GM19238 (cell line): ENCODE measurements around the gene DIAPH2.
"Not testable (repeated sequence)": the region's sequence is repeated elsewhere in the genome, so short reads cannot be mapped to it uniquely, and the experiment has no call there.

Experiments
- DNase-seq: peaks from one replicate; pipeline ENCODE4 v3.0.0; 2011; ENCODE audit warnings: low spot score; ENCODE audit not compliant: insufficient read length

Gene DIAPH2

GRCh38 chrX:96684339-96685209, at the start of gene DIAPH2:
TSS of gene DIAPH2 (plus strand) at chrX:96684842.
- peak; percentile 13 for DNase-seq

DNA sequence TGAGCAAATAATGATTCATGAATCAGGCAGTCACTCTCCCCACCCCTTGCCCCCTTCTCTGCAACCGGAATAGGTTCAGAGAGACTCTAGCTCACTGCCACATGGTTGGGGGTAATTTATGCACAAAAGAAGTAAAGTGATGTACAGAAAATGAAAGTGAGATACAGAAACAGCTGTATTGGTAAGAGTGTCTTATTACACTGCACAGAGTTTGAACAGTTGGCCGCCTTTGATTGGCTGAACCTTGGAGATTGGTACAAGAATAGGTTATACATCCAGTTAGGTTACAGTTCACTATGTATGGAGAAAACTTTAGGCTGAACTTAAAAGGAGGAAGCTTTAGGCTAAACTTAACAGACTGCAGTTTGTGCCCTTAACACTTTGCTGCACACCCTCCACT, 34.6 kb upstream of the DIAPH2 start:
- no peak for DNase-seq

DNA sequence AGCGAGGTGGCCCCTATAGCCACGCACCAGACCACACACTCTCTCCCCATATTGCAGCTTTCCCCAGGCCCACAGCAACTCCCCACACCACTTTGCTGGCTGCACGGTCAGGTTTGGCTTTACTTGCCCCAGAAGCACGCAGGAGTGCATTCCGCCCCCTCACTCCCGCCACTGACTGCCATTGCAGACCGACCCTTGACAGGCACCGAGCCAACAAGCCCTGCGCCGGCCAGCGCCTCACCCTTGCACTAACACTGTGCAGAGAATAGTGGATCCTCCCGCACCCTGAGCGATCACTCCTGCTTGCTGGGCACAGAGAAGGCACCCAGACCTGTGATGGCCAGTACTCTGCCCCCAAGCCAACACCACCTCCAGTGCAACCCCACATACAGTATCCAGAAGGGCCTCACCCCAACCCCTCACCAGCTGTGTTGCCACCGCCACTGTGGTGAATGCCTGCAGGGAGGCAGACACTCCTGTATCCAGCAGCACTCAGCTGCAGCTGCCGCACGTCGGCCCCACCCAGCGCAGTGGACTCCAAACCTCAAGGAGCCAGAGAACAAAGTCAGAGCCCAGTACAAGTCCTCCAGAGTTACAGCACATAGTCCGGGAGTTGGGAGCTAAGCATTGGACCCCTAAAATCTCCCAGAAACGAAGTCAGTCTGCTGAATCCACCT, 28.6 kb upstream of the DIAPH2 start:
- no peak for DNase-seq

- DNase-seq, result no peak
Measured at GRCh38 chrX:96682516-96682915, 2.1 kb upstream of the DIAPH2 start.

DNA sequence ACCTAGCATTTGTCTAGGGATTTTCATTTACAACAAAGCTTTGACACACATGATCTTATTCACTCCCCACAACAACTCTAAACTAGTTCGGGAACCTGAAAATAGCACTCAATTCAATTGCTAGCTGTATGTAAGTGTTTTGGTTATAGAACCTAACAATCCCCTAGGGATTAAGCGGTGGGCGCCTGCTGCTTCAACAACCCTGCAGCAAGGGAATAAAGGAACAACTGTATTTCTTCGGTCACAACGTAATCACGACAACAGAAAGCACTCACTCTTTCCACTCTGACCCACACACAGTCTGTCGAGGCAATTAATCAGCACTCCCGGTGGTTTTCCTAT, 674 bp upstream of the DIAPH2 start:
- no peak for DNase-seq

DNA sequence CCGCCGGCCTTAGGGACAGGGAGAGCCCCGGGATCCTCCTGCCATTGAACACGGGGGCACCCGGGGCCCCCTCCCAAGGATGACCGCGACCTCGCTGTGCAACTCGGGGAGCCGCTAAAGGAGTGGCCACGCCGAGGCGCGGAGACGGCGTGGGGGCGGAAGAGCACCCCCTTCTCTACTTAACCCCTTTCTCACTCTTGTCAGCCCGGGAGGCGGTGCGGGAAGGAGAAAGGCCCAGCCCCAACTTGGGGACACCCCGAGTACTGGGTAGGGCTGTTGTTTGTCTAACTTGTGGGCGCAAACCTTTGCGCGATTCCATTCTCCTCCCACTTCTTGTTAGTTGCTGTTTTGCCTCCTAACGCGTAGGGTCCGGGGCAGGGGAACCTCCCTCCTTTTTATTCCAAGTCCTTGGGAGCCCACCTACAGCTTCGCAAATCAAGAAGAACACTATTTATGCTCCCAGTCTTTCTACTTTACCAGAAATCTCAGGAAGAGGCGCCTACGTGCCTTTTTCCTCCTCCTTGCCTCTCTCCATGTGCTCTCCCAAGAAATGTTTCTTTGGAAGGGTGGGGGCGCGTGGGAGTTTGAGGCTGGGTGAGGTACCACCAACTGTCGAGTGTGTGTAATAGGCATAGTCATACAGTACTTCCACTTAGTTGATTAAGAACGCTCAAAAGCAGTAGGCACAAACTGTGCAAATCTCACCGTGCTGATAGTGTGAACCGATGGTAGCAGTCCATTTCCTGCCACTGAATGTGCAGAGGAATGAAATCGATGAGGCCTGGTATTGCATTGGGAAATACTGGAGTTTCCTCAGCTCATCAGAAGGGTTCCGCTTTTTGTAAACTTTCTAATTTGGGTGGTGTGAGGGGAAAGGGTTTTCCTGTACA, 813 bp downstream of the DIAPH2 start:
- no peak for DNase-seq

DNA sequence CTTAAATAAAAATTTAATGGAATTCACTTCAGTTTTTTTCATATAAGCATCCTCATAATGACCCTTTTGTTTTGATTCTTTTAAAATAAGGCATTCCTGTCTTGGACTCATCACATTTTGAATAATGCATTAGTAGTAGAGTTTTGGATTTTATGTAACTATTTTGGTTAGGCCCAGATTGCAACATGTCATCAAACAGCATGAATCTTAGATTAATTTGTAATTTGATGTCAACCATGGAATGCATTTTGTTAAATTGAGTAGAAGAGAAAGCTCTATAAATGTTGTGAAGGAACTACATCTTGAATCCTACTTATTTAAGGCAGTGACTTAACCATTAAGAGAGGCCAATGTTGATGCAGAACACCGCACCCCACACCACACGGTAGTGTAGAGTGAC, 3.1 kb downstream of the DIAPH2 start:
- no peak for DNase-seq

DNA sequence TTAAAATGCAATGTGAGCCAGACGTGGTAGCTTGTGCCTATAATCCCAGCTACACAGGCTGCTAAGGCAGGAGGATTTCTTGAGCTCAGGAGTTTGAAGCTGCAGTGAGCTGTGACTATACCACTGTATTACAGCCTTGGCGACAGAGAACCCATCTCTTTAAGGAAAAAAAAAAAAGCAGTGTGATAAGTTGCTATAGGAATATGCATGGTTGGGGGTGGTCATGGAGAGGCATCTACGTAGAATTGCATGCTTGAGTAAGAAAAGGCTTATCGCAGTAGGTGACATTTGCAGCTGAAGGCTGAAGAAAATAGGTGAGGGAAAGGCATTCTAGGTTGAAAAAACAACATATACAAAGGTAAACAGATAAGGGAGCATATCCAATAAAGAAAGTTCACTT, 4.1 kb downstream of the DIAPH2 start:
- no peak for DNase-seq

GRCh38 chrX:96689991-96690390, 5.3 kb downstream of the DIAPH2 start:
- no peak for DNase-seq

DNA sequence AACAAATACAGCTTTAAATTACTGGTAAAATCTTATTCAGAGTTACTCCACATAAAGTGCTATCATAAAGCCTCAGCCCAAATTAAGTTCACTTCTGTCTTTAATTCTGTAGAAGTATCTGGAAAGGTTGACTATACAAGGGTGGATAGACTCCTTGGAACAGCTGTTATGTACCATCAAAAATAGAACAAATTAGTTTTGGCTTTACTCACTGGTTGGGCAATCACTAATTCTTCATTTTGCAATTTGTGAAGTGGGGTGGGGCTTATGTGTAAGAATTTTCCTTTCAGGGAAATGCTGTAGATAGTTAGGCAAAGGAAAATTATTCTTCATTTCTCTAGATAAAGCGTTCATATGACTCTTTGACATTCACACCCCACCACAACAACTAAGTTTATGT, 7.8 kb downstream of the DIAPH2 start:
- DNase-seq, result no peak

DNA sequence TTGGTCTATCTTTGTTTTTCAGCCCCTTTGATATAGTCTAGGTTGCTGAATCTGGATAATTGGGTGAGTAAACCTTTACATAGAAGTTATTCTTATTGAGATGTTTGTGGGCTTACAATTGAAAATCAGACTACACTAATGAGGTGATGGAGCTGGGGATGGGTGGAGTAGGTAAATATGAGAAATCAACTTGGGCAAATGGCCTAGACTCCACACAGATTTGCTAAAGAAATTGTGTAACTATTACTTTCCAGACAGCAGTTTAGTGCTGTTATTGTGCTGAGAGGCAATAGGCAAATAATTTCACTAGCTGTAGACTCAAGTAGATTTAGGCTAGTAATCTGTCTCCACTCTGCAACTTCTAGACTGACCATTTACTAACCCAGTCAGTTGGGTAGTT, 8.2 kb downstream of the DIAPH2 start:
- no peak for DNase-seq

GRCh38 chrX:96693407-96693806, 8.8 kb downstream of the DIAPH2 start:
- DNase-seq, result no peak

DNA sequence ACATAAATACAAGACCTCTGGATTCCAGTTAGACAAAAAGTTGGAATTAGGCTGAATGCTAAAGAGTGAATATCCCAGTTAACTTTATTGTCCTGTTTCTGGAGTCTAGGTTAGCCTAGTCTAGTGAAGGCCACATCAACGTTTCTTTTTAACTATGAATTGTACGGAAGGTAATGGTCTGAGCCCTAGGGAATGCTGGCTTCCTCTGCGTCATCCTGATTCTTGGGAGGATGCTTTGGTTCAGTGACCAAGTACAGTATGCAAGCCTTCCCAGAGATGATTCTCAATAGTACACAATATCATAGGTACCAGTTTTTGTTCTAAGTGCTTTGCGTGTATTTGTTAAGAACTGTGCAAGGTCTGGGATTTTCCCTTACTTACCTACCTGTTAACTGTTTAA, 11.8 kb downstream of the DIAPH2 start:
- no peak for DNase-seq

- no peak for DNase-seq
Measured at GRCh38 chrX:96700625-96701024, 16.0 kb downstream of the DIAPH2 start.

DNA sequence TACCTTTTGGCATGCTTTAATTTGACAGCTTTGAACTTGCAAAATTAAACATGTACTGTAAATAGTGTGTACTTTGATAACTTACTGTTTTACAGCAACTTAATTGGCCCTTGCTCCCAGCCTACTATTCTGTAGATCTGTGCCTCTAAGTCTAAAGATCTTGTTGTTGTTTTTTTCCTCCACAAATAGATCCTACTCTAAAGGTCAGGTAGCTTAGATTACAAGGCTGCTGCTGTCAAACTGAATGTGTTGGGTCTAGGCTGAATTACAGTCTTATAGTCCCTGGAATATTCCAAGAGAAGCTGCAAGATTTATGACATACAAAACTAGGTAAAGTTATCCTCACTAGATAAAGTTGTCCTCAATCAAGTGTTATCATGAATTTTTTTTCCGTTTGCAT, 18.7 kb downstream of the DIAPH2 start:
- DNase-seq, result no peak

DNA sequence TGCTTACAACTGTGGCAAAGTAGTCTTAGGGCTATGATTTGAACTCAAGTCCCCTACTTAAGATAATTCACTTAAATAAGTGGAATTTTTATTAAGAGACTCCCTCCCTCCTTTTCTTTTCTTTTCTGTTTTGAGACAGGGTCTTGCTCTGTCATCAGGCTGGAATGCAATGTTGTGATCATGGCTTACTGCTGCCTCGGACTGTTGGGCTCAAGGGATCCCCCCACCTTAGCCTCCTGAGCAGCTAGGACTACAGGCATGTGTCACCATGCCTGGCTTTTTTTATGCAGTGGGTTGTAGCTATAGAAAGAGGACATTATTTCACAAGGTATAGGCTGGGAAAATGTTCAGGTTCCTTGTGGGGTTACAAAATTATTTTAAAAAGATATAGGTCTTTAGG, 19.2 kb downstream of the DIAPH2 start:
- no peak for DNase-seq

DNA sequence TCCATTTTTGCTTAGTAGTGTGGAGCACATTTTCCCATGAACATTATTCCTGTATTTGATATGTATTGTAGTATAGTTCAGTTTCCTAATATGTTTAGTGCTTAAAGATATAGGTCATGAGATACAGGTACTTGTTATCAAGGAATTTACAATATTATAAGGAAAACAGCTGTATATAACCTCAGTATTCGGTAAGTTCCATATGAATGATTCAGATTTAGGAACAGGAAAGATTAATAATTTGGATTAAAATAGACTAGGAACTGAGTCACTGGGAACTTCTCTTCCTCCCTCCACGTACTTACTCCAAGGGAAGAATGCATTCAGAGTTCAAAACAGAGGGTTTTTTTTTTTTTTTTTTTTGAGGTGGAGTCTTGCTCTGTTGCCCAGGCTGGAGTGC, 20.0 kb downstream of the DIAPH2 start:
- DNase-seq, result no peak

- no peak for DNase-seq
Measured at GRCh38 chrX:96705905-96706304, 21.3 kb downstream of the DIAPH2 start.

DNA sequence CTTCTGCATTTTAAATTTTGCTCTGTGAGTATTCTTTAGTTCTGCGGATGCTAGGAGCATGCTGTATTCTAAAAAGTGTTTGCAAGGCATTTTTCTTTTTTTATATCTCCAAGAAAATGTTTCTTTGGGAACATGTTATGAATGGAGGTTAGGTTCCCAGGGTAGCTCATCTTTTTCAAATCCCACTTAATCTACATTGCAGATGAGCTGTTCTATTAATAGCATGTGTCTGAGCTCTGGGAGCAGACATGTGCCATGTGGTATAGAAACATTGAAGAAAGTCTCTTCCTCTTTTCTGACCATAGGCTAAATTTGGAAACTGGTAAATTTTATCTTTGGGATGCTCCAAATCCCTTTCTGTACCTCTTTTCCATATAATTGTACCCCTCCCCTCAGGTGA, 23.2 kb downstream of the DIAPH2 start:
- DNase-seq, result no peak

- no peak for DNase-seq
Measured at GRCh38 chrX:96710031-96710430, 25.4 kb downstream of the DIAPH2 start.

- DNase-seq, result no peak
Measured at GRCh38 chrX:96713303-96713702, 28.7 kb downstream of the DIAPH2 start.

DNA sequence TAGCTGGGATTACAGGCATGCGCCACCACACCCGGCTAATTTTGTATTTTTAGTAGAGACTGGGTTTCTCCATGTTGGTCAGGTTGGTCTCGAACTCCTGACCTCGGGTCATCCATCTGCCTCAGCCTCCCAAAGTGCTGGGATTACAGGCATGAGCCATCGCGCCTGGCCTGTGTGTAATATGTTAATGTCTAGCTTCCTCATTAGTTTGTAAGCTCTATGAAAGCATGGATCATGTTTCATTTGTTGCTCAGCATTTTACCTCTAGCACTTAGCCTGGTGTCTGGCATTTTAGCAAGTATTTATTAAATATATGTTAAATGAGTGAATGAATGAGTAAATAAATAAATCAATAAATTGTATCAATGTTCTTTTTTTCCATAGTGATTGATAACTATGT, 29.8 kb downstream of the DIAPH2 start:
- DNase-seq, result not testable (repeated sequence)
